ENCODE data around the gene APOBEC2.

Gene APOBEC2

GRCh38 chr6:41047745-41048732 lies 5.0 kb upstream of the APOBEC2 start:
- no peak for TF ChIP-seq CTCF (IDR thresholded peaks at IDR 0.05)

GRCh38 chr6:41049521-41049920 lies 3.5 kb upstream of the APOBEC2 start:
- no peak for TF ChIP-seq CTCF (IDR thresholded peaks at IDR 0.05)

- TF ChIP-seq CTCF (IDR thresholded peaks at IDR 0.05), result no peak
Observed at GRCh38 chr6:41049955-41050354, 3.0 kb upstream of the APOBEC2 start.

GRCh38 chr6:41050536-41050935 lies 2.5 kb upstream of the APOBEC2 start:
- no peak for TF ChIP-seq CTCF (IDR thresholded peaks at IDR 0.05)

- no peak for TF ChIP-seq CTCF (IDR thresholded peaks at IDR 0.05)
Observed at GRCh38 chr6:41051873-41052272, 1.1 kb upstream of the APOBEC2 start.

GRCh38 chr6:41054511-41054910 lies 1.5 kb downstream of the APOBEC2 start:
- TF ChIP-seq CTCF (IDR thresholded peaks at IDR 0.05), result no peak

- TF ChIP-seq CTCF (IDR thresholded peaks at IDR 0.05), result no peak
Observed at GRCh38 chr6:41055149-41055548, 2.1 kb downstream of the APOBEC2 start.

All from LNCAP (cell line).